KMS-11 (cell line): ENCODE data around the gene LUC7L3.

Experiments used
- H2AFZ ChIP-seq: fragments of 200-600 bp; sonication (generic); 2 replicates; pipeline ENCODE4 v1.6.1; 2016; ENCODE audit warnings: antibody characterized with exemption, mixed run types, low read depth
- H3K27ac ChIP-seq: fragments of 200-600 bp; sonication (generic); 2 replicates; pipeline ENCODE4 v1.6.1; 2016; ENCODE audit warnings: mild to moderate bottlenecking, mixed run types
- H3K27me3 ChIP-seq: fragments of 200-600 bp; sonication (generic); 2 replicates; pipeline ENCODE4 v1.6.1; 2017; ENCODE audit warnings: mild to moderate bottlenecking, low read depth, mixed run types, moderate library complexity; ENCODE audit not compliant: insufficient read depth
- H3K36me3 ChIP-seq: fragments of 200-600 bp; sonication (generic); 2 replicates; pipeline ENCODE4 v1.6.1; 2017; ENCODE audit warnings: mild to moderate bottlenecking, mixed run types; ENCODE audit not compliant: insufficient read depth
- H3K4me1 ChIP-seq: fragments of 200-600 bp; sonication (generic); 2 replicates; pipeline ENCODE4 v1.6.1; 2016; ENCODE audit warnings: mild to moderate bottlenecking, low read depth, mixed run types; ENCODE audit not compliant: poor library complexity, severe bottlenecking
- H3K4me2 ChIP-seq: fragments of 200-600 bp; sonication (generic); 2 replicates; pipeline ENCODE4 v1.7.0; 2016; ENCODE audit warnings: mild to moderate bottlenecking, mixed run types
- H3K4me3 ChIP-seq: fragments of 200-600 bp; sonication (generic); IDR thresholded peaks from 2 replicates; pipeline ENCODE4 v1.6.1; 2017; ENCODE audit warnings: low read depth, low read length, mixed read lengths; ENCODE audit not compliant: insufficient read depth
- H3K79me2 ChIP-seq: fragments of 200-600 bp; sonication (generic); 2 replicates; pipeline ENCODE4 v1.6.1; 2016; ENCODE audit warnings: low read depth, mixed run types; ENCODE audit not compliant: insufficient read depth
- H3K9ac ChIP-seq: fragments of 200-600 bp; sonication (generic); 2 replicates; pipeline ENCODE4 v1.6.1; 2016; ENCODE audit warnings: mild to moderate bottlenecking, mixed run types
- H4K20me1 ChIP-seq: fragments of 200-600 bp; sonication (generic); 2 replicates; pipeline ENCODE4 v1.6.1; 2016; ENCODE audit warnings: mild to moderate bottlenecking, mixed run types; ENCODE audit not compliant: insufficient read depth
- CTCF ChIP-seq: fragments of 200-600 bp; sonication (generic); conservative IDR thresholded peaks from 2 replicates; pipeline ENCODE4 v1.6.1; 2017; ENCODE audit warnings: low read depth, mild to moderate bottlenecking, antibody characterized with exemption, low read length, moderate library complexity, mixed read lengths

The LUC7L3 gene

GRCh38 chr17:50794361-50794760, 75.0 kb downstream of the LUC7L3 start:
- H4K20me1 ChIP-seq, result no peaks in the 10 kb centered on the region
- no peak overlapping the region for H3K27ac ChIP-seq
- H3K4me2 ChIP-seq, result no peak overlapping the region
- no peaks in the 10 kb centered on the region for H3K36me3 ChIP-seq
- H2AFZ ChIP-seq, result no peak overlapping the region
- H3K9ac ChIP-seq, result no peak overlapping the region
- no peaks in the 10 kb centered on the region for H3K4me1 ChIP-seq
- H3K4me3 ChIP-seq, result no peak overlapping the region
- no peaks in the 10 kb centered on the region for H3K27me3 ChIP-seq
- no peak for TF ChIP-seq CTCF
- no peaks in the 10 kb centered on the region for H3K79me2 ChIP-seq

- no peak overlapping the region for H2AFZ ChIP-seq
- no peak for TF ChIP-seq CTCF
These were observed 77.9 kb downstream of the LUC7L3 start for GRCh38 chr17:50797135-50797810.

GRCh38 chr17:50798424-50799288, 79.3 kb downstream of the LUC7L3 start:
- H3K4me3 ChIP-seq, result no peak overlapping the region
- H3K27ac ChIP-seq, result no peak overlapping the region
- H3K4me2 ChIP-seq, result no peak overlapping the region
- H3K9ac ChIP-seq, result no peak overlapping the region
- H2AFZ ChIP-seq, result no peak overlapping the region
- TF ChIP-seq CTCF, result no peak
- H3K4me1 ChIP-seq, result no peaks in the 10 kb centered on the region
- H3K36me3 ChIP-seq, result no peaks in the 10 kb centered on the region
- H4K20me1 ChIP-seq, result no peaks in the 10 kb centered on the region
- H3K79me2 ChIP-seq, result no peaks in the 10 kb centered on the region
- H3K27me3 ChIP-seq, result no peaks in the 10 kb centered on the region

More at GRCh38 chr17:50797135-50797810, 77.9 kb downstream of the LUC7L3 start:
- Histone ChIP-seq H3K9ac (no peak overlapping the region), H4K20me1 (no peaks in the 10 kb centered on the region), H3K27me3 (no peaks in the 10 kb centered on the region), H3K4me3 (no peak overlapping the region), H3K36me3 (no peaks in the 10 kb centered on the region), H3K27ac (no peak overlapping the region), H3K4me2 (no peak overlapping the region), H3K4me1 (no peaks in the 10 kb centered on the region), H3K79me2 (no peaks in the 10 kb centered on the region)

- no peaks in the 10 kb centered on the region for H3K4me1 ChIP-seq
- H3K27me3 ChIP-seq, result no peaks in the 10 kb centered on the region
- no peaks in the 10 kb centered on the region for H4K20me1 ChIP-seq
- no peak overlapping the region for H3K9ac ChIP-seq
- no peaks in the 10 kb centered on the region for H3K36me3 ChIP-seq
- H3K79me2 ChIP-seq, result no peaks in the 10 kb centered on the region
- no peak overlapping the region for H3K4me3 ChIP-seq
- no peak overlapping the region for H2AFZ ChIP-seq
- H3K27ac ChIP-seq, result no peak overlapping the region
- no peak for TF ChIP-seq CTCF
- no peak overlapping the region for H3K4me2 ChIP-seq
These were observed 80.2 kb downstream of the LUC7L3 start for GRCh38 chr17:50799582-50799981.
